GM21786 (cell line): ENCODE measurements around the gene ZNF219.

Experiments used
- ATAC-seq: cut with Tn5 transposase; IDR thresholded peaks from one replicate; pipeline ENCODE4 v1.9.1; 2021; ENCODE audit not compliant: unreplicated experiment

The ZNF219 gene

GRCh38 chr14:21070083-21070609 is 28.3 kb downstream of the ZNF219 start, which contains the start of gene ARHGEF40:
Gene ARHGEF40 (plus strand): TSS chr14:21070304. CDS start chr14:21070397, 93 bp downstream.
- no peak for ATAC-seq

GRCh38 chr14:21069388-21070082 is 28.9 kb downstream of the ZNF219 start:
- no peak for ATAC-seq

GRCh38 chr14:21068521-21069387 is 29.7 kb downstream of the ZNF219 start:
- ATAC-seq, result no peak

GRCh38 chr14:21066882-21067502 is 31.5 kb downstream of the ZNF219 start:
- ATAC-seq, result no peak

GRCh38 chr14:21063479-21063878 is 35.0 kb downstream of the ZNF219 start:
- no peak for ATAC-seq

GRCh38 chr14:21061347-21061668 is 37.1 kb downstream of the ZNF219 start:
- no peak for ATAC-seq

- no peak for ATAC-seq
Observed at GRCh38 chr14:21060614-21061346, 37.7 kb downstream of the ZNF219 start.

GRCh38 chr14:21059842-21060613 is 38.4 kb downstream of the ZNF219 start:
- ATAC-seq, result no peak

- ATAC-seq, result no peak
Observed at GRCh38 chr14:21058903-21059302, 39.6 kb downstream of the ZNF219 start.

- ATAC-seq, result no peak
Observed at GRCh38 chr14:21057803-21058675, 40.4 kb downstream of the ZNF219 start, which contains the start of gene RNASE8. Gene RNASE8 (plus strand): TSS chr14:21057822. CDS start chr14:21057893, 71 bp downstream.

- ATAC-seq, result no peak
Observed at GRCh38 chr14:21056520-21057163, 41.8 kb downstream of the ZNF219 start.

- no peak for ATAC-seq
Observed at GRCh38 chr14:21055432-21056117, 42.9 kb downstream of the ZNF219 start.

- ATAC-seq, result no peak
Observed at GRCh38 chr14:21054768-21055145, 43.7 kb downstream of the ZNF219 start.

- no peak for ATAC-seq
Observed at GRCh38 chr14:21054123-21054767, 44.2 kb downstream of the ZNF219 start.

- no peak for ATAC-seq
Observed at GRCh38 chr14:21053184-21054122, 45.0 kb downstream of the ZNF219 start.

- no peak for ATAC-seq
Observed at GRCh38 chr14:21050597-21050996, 47.9 kb downstream of the ZNF219 start.
